ENCODE measurements around the gene OR6V1.

OR6V1 gene

GRCh38 chr7:143069912-143070500 is 17.9 kb downstream of the OR6V1 start:
- Histone ChIP-seq H3K9me3 (replicated peaks in 1 of 2; ENCODE audit: control insufficient read depth in 2 of 2, insufficient read depth in 1 of 2, low read depth in 1 of 2, low read length in 2 of 2) (no peaks in the 10 kb centered on the region), H3K14ac (ENCODE audit: low read length) (no peak overlapping the region), H3K9ac (ENCODE audit: low read depth, low read length, poor library complexity) (no peak overlapping the region), H3K36me3 (replicated peaks in 1 of 2; ENCODE audit: control insufficient read depth in 2 of 2, insufficient read depth in 2 of 2, low read length in 2 of 2) (no peaks in the 10 kb centered on the region), H3K4me3 (ENCODE audit: low read length in 2 of 2) (no peak overlapping the region), H2BK15ac (ENCODE audit: low read length) (no peak overlapping the region), H3K4ac (ENCODE audit: low read length) (no peak overlapping the region), H4K8ac (ENCODE audit: low read depth, low read length) (no peak overlapping the region), H2AFZ (ENCODE audit: low read length) (no peak overlapping the region), H3K79me1 (ENCODE audit: low read depth, low read length) (no peaks in the 10 kb centered on the region), H3K4me1 (ENCODE audit: control insufficient read depth in 2 of 2, insufficient read depth in 1 of 2, low read depth in 1 of 2, low read length in 2 of 2) (peaks cover 0 to 18% of the 10 kb centered on the region in 2 donors), H4K91ac (ENCODE audit: low read depth, low read length, poor library complexity) (no peak overlapping the region), H3K23ac (ENCODE audit: low read depth, low read length, poor library complexity) (no peak overlapping the region), H2BK12ac (ENCODE audit: low read length) (no peak overlapping the region), H2BK120ac (ENCODE audit: low read depth, low read length) (no peak overlapping the region), H3K4me2 (ENCODE audit: insufficient read depth, low read length, poor library complexity, severe bottlenecking) (no peak overlapping the region), H2BK5ac (ENCODE audit: low read length) (no peak overlapping the region), H3K27me3 (ENCODE audit: control insufficient read depth in 3 of 3, insufficient read depth in 3 of 3, low read depth in 1 of 3, low read length in 3 of 3) (no peaks in the 10 kb centered on the region), H3K27ac (replicated peaks; ENCODE audit: low read length) (no peak overlapping the region), H3K18ac (ENCODE audit: low read length) (no peak overlapping the region), H2AK5ac (ENCODE audit: low read depth, low read length) (no peak overlapping the region)
- DNase-seq (ENCODE audit: low spot score): no peak
- WGBS, 2 donors (ENCODE audit: extremely low coverage in 2 of 2, insufficient read length in 2 of 2, insufficient replicate concordance in 1 of 2): no CpG with 5 or more reads among the region's 6 CpGs

GRCh38 chr7:143073556-143073955 is 21.4 kb downstream of the OR6V1 start:
- Histone ChIP-seq H3K4me3 (ENCODE audit: low read length in 2 of 2) (no peak overlapping the region), H3K27me3 (ENCODE audit: control insufficient read depth in 3 of 3, insufficient read depth in 3 of 3, low read depth in 1 of 3, low read length in 3 of 3) (no peaks in the 10 kb centered on the region), H3K9me3 (replicated peaks in 1 of 2; ENCODE audit: control insufficient read depth in 2 of 2, insufficient read depth in 1 of 2, low read depth in 1 of 2, low read length in 2 of 2) (no peaks in the 10 kb centered on the region), H3K14ac (ENCODE audit: low read length) (no peak overlapping the region), H3K4me1 (ENCODE audit: control insufficient read depth in 2 of 2, insufficient read depth in 1 of 2, low read depth in 1 of 2, low read length in 2 of 2) (peaks cover 0 to 17% of the 10 kb centered on the region in 2 donors), H3K27ac (replicated peaks; ENCODE audit: low read length) (no peak overlapping the region), H2BK5ac (ENCODE audit: low read length) (no peak overlapping the region), H3K23ac (ENCODE audit: low read depth, low read length, poor library complexity) (no peak overlapping the region), H2BK15ac (ENCODE audit: low read length) (no peak overlapping the region), H3K36me3 (replicated peaks in 1 of 2; ENCODE audit: control insufficient read depth in 2 of 2, insufficient read depth in 2 of 2, low read length in 2 of 2) (no peaks in the 10 kb centered on the region), H3K9ac (ENCODE audit: low read depth, low read length, poor library complexity) (no peak overlapping the region), H3K4ac (ENCODE audit: low read length) (no peak overlapping the region), H3K18ac (ENCODE audit: low read length) (no peak overlapping the region), H4K91ac (ENCODE audit: low read depth, low read length, poor library complexity) (no peak overlapping the region), H3K79me1 (ENCODE audit: low read depth, low read length) (no peaks in the 10 kb centered on the region), H2AFZ (ENCODE audit: low read length) (no peak overlapping the region), H3K4me2 (ENCODE audit: insufficient read depth, low read length, poor library complexity, severe bottlenecking) (no peak overlapping the region), H2BK120ac (ENCODE audit: low read depth, low read length) (no peak overlapping the region), H2AK5ac (ENCODE audit: low read depth, low read length) (no peak overlapping the region), H4K8ac (ENCODE audit: low read depth, low read length) (no peak overlapping the region), H2BK12ac (ENCODE audit: low read length) (no peak overlapping the region)
- no peak for DNase-seq (ENCODE audit: low spot score)
- WGBS, 2 donors (ENCODE audit: extremely low coverage in 2 of 2, insufficient read length in 2 of 2, insufficient replicate concordance in 1 of 2): 100% methylated on average over 1 of the region's 3 CpGs; no CpG with 5 or more reads in 1 of the 2 donors

- no peak overlapping the region for H3K27ac ChIP-seq (replicated peaks; ENCODE audit: low read length)
- H3K4ac ChIP-seq (ENCODE audit: low read length): no peak overlapping the region
- no peak overlapping the region for H3K14ac ChIP-seq (ENCODE audit: low read length)
- H4K91ac ChIP-seq (ENCODE audit: low read depth, low read length, poor library complexity): no peak overlapping the region
- H3K36me3 ChIP-seq (replicated peaks in 1 of 2; ENCODE audit: control insufficient read depth in 2 of 2, insufficient read depth in 2 of 2, low read length in 2 of 2): no peaks in the 10 kb centered on the region
- H4K8ac ChIP-seq (ENCODE audit: low read depth, low read length): no peak overlapping the region
- no peak overlapping the region for H2BK120ac ChIP-seq (ENCODE audit: low read depth, low read length)
- H3K18ac ChIP-seq (ENCODE audit: low read length): no peak overlapping the region
- H3K27me3 ChIP-seq (ENCODE audit: control insufficient read depth in 3 of 3, insufficient read depth in 3 of 3, low read depth in 1 of 3, low read length in 3 of 3): no peaks in the 10 kb centered on the region
- no peak overlapping the region for H2AFZ ChIP-seq (ENCODE audit: low read length)
- H2BK15ac ChIP-seq (ENCODE audit: low read length): no peak overlapping the region
- H3K4me3 ChIP-seq (ENCODE audit: low read length in 2 of 2): no peak overlapping the region
- H3K79me1 ChIP-seq (ENCODE audit: low read depth, low read length): no peaks in the 10 kb centered on the region
- no peak overlapping the region for H2BK12ac ChIP-seq (ENCODE audit: low read length)
- H3K9ac ChIP-seq (ENCODE audit: low read depth, low read length, poor library complexity): no peak overlapping the region
- DNase-seq (ENCODE audit: low spot score): no peak
- H2AK5ac ChIP-seq (ENCODE audit: low read depth, low read length): no peak overlapping the region
- H3K23ac ChIP-seq (ENCODE audit: low read depth, low read length, poor library complexity): no peak overlapping the region
- peaks cover 0 to 13% of the 10 kb centered on the region in 2 donors for H3K4me1 ChIP-seq (ENCODE audit: control insufficient read depth in 2 of 2, insufficient read depth in 1 of 2, low read depth in 1 of 2, low read length in 2 of 2)
- no peaks in the 10 kb centered on the region for H3K9me3 ChIP-seq (replicated peaks in 1 of 2; ENCODE audit: control insufficient read depth in 2 of 2, insufficient read depth in 1 of 2, low read depth in 1 of 2, low read length in 2 of 2)
- H2BK5ac ChIP-seq (ENCODE audit: low read length): no peak overlapping the region
- H3K4me2 ChIP-seq (ENCODE audit: insufficient read depth, low read length, poor library complexity, severe bottlenecking): no peak overlapping the region
Measured at GRCh38 chr7:143074141-143074540, 22.0 kb downstream of the OR6V1 start.

- no peaks in the 10 kb centered on the region for H3K4me1 ChIP-seq (ENCODE audit: control insufficient read depth in 2 of 2, insufficient read depth in 1 of 2, low read depth in 1 of 2, low read length in 2 of 2)
- H2BK120ac ChIP-seq (ENCODE audit: low read depth, low read length): no peak overlapping the region
- no peak overlapping the region for H3K14ac ChIP-seq (ENCODE audit: low read length)
- no peak overlapping the region for H2BK15ac ChIP-seq (ENCODE audit: low read length)
- H2BK12ac ChIP-seq (ENCODE audit: low read length): no peak overlapping the region
- H2AK5ac ChIP-seq (ENCODE audit: low read depth, low read length): no peak overlapping the region
- DNase-seq (ENCODE audit: low spot score): no peak
- H3K36me3 ChIP-seq (replicated peaks in 1 of 2; ENCODE audit: control insufficient read depth in 2 of 2, insufficient read depth in 2 of 2, low read length in 2 of 2): no peaks in the 10 kb centered on the region
- no peak overlapping the region for H4K91ac ChIP-seq (ENCODE audit: low read depth, low read length, poor library complexity)
- no peak overlapping the region for H3K4me2 ChIP-seq (ENCODE audit: insufficient read depth, low read length, poor library complexity, severe bottlenecking)
- no peak overlapping the region for H3K4ac ChIP-seq (ENCODE audit: low read length)
- H3K9me3 ChIP-seq (replicated peaks in 1 of 2; ENCODE audit: control insufficient read depth in 2 of 2, insufficient read depth in 1 of 2, low read depth in 1 of 2, low read length in 2 of 2): no peaks in the 10 kb centered on the region
- no peak overlapping the region for H3K27ac ChIP-seq (replicated peaks; ENCODE audit: low read length)
- WGBS, 2 donors (ENCODE audit: extremely low coverage in 2 of 2, insufficient read length in 2 of 2, insufficient replicate concordance in 1 of 2): no CpG with 5 or more reads among the region's 1 CpG
- H3K79me1 ChIP-seq (ENCODE audit: low read depth, low read length): no peaks in the 10 kb centered on the region
- H3K18ac ChIP-seq (ENCODE audit: low read length): no peak overlapping the region
- no peak overlapping the region for H2AFZ ChIP-seq (ENCODE audit: low read length)
- no peak overlapping the region for H2BK5ac ChIP-seq (ENCODE audit: low read length)
- no peak overlapping the region for H3K9ac ChIP-seq (ENCODE audit: low read depth, low read length, poor library complexity)
- H3K4me3 ChIP-seq (ENCODE audit: low read length in 2 of 2): no peak overlapping the region
- no peak overlapping the region for H3K23ac ChIP-seq (ENCODE audit: low read depth, low read length, poor library complexity)
- H4K8ac ChIP-seq (ENCODE audit: low read depth, low read length): no peak overlapping the region
- no peaks in the 10 kb centered on the region for H3K27me3 ChIP-seq (ENCODE audit: control insufficient read depth in 3 of 3, insufficient read depth in 3 of 3, low read depth in 1 of 3, low read length in 3 of 3)
Measured at GRCh38 chr7:143085109-143085508, 33.0 kb downstream of the OR6V1 start.

All from neuronal stem cell (in vitro differentiated cells).